GM23338 (cell line): ENCODE results near the gene MARCHF3. TPM values are rescaled to one million over a fixed set of nuclear protein-coding genes. Genes with fewer than 3 reads are reported as not detected.

ENCODE experiments used
- ATAC-seq: fragments of 200-7000 bp; cut with Tn5 transposase; 3 replicates; pipeline ENCODE4 v1.9.1; 2020
- DNase-seq: peaks from one replicate; pipeline ENCODE4 v3.0.0-alpha.2; 2015; ENCODE audit warnings: low spot score
- H2AFZ ChIP-seq: fragments of 200-600 bp; sonication (generic); 2 replicates; pipeline ENCODE4 v1.8.0; 2016; ENCODE audit warnings: antibody characterized with exemption, mild to moderate bottlenecking, moderate library complexity
- H3F3A ChIP-seq: fragments of 200-600 bp; sonication (generic); replicated peaks from 2 replicates; pipeline ENCODE4 v1.8.0; 2017; ENCODE audit warnings: antibody characterized with exemption, mixed run types, low read depth
- H3K27ac ChIP-seq: fragments of 200-600 bp; sonication (generic); 2 replicates; pipeline ENCODE4 v1.6.1; 2016; ENCODE audit warnings: low read depth
- H3K27me3 ChIP-seq: fragments of 200-600 bp; sonication (generic); 2 replicates; pipeline ENCODE4 v1.8.0; 2016; ENCODE audit warnings: mild to moderate bottlenecking, mixed run types, moderate library complexity; ENCODE audit not compliant: insufficient read depth
- H3K36me3 ChIP-seq: fragments of 200-600 bp; sonication (generic); 2 replicates; pipeline ENCODE4 v1.8.0; 2016; ENCODE audit warnings: mild to moderate bottlenecking; ENCODE audit not compliant: insufficient read depth
- H3K4me1 ChIP-seq: fragments of 200-600 bp; sonication (generic); 2 replicates; pipeline ENCODE4 v1.8.0; 2016; ENCODE audit warnings: mild to moderate bottlenecking, moderate library complexity; ENCODE audit not compliant: insufficient read depth
- H3K4me2 ChIP-seq: fragments of 200-600 bp; sonication (generic); 2 replicates; pipeline ENCODE4 v1.7.1; 2017; ENCODE audit warnings: mixed run types
- H3K4me3 ChIP-seq: fragments of 200-600 bp; sonication (generic); 2 replicates; pipeline ENCODE4 v1.6.1; 2016; ENCODE audit warnings: mixed run types
- H3K79me2 ChIP-seq: fragments of 200-600 bp; sonication (generic); replicated peaks from 2 replicates; pipeline ENCODE4 v1.8.0; 2017; ENCODE audit warnings: mild to moderate bottlenecking; ENCODE audit not compliant: insufficient read depth
- H3K9me2 ChIP-seq: fragments of 200-600 bp; sonication (generic); 2 replicates; pipeline ENCODE4 v1.8.0; 2017; ENCODE audit not compliant: insufficient read depth
- H4K20me1 ChIP-seq: fragments of 200-600 bp; sonication (generic); replicated peaks from 2 replicates; pipeline ENCODE4 v1.8.0; 2017; ENCODE audit warnings: mild to moderate bottlenecking; ENCODE audit not compliant: insufficient read depth
- H3K27ac Mint-ChIP-seq: 2 replicates; pipeline ENCODE4 v1.8.0; 2020; ENCODE audit warnings: inconsistent platforms, mild to moderate bottlenecking, moderate library complexity, mixed read lengths
- H3K27me3 Mint-ChIP-seq: 3 replicates; pipeline ENCODE4 v1.8.0; 2022; ENCODE audit warnings: low read depth, mild to moderate bottlenecking, moderate library complexity, mixed read lengths, inconsistent platforms; ENCODE audit not compliant: insufficient read depth, poor library complexity
- H3K36me3 Mint-ChIP-seq: 3 replicates; pipeline ENCODE4 v1.8.0; 2021; ENCODE audit warnings: low read depth, mild to moderate bottlenecking, inconsistent platforms, moderate library complexity, mixed read lengths
- H3K4me1 Mint-ChIP-seq: 3 replicates; pipeline ENCODE4 v1.8.0; 2020; ENCODE audit warnings: mild to moderate bottlenecking, inconsistent platforms, mixed read lengths
- H3K4me3 Mint-ChIP-seq: 3 replicates; pipeline ENCODE4 v1.8.0; 2021; ENCODE audit warnings: moderate library complexity, mild to moderate bottlenecking, inconsistent platforms, mixed read lengths
- H3K9me3 Mint-ChIP-seq: 3 replicates; pipeline ENCODE4 v1.8.0; 2020; ENCODE audit warnings: moderate library complexity, mild to moderate bottlenecking, inconsistent platforms, mixed read lengths
- EZH2 ChIP-seq: fragments of 200-600 bp; sonication (generic); IDR thresholded peaks from one replicate; pipeline ENCODE4 v1.8.0; 2017; ENCODE audit warnings: antibody characterized with exemption, mild to moderate bottlenecking, low read depth; ENCODE audit not compliant: unreplicated experiment
- POLR2AphosphoS5 ChIP-seq: IDR thresholded peaks from 2 replicates; pipeline ENCODE4 v1.6.1; 2016; ENCODE audit warnings: antibody characterized with exemption, low read depth
- STAT1 ChIP-seq: IDR thresholded peaks from one replicate; pipeline ENCODE4 v1.6.1; 2016; ENCODE audit warnings: antibody characterized with exemption; ENCODE audit not compliant: unreplicated experiment
- ZNF331 ChIP-seq: fragments of 250-450 bp; sonication (Bioruptor Pico); IDR thresholded peaks from 2 replicates; pipeline ENCODE4 v1.5.0; 2020; ENCODE audit warnings: low read depth, mild to moderate bottlenecking, moderate library complexity
- polyA plus RNA-seq: library from polyadenylated mRNA; unstranded; fragments of >200 nt; fragmentation: Nextera tagmentation; extraction: Ambion mirVana; gene quantifications from 2 replicates; pipeline ENCODE4 v1.2.1, GENCODE V29; 2016
- total RNA-seq: library from RNA; depleted of rRNA; stranded (reverse); fragments of >200 nt; shearing (Covaris generic); gene quantifications from 2 replicates; pipeline ENCODE4 v1.2.3, GENCODE V29; 2014
- TF ChIP-seq, protein P1 (sequence below): fragments of 250-450 bp; sonication (Bioruptor Pico); IDR thresholded peaks from 2 replicates; pipeline ENCODE4 v1.5.0; 2020; ENCODE audit warnings: mild to moderate bottlenecking, moderate library complexity
- TF ChIP-seq, protein P2 (sequence below), 2 experiments: fragments of 200-600 bp in 1 of 2; sonication (generic) in 1 of 2; conservative IDR thresholded peaks; 2 replicates each; pipeline versions ENCODE4 v1.5.1 to v1.6.1; 2016 to 2017; ENCODE audit warnings: antibody characterized with exemption in 2 of 2, low read depth in 2 of 2, mild to moderate bottlenecking in 2 of 2, moderate library complexity in 1 of 2

Gene MARCHF3
- total and polyA plus RNA-seq, 2 experiments from 2014 or later: 7.0 to 12.7 TPM

DNA sequence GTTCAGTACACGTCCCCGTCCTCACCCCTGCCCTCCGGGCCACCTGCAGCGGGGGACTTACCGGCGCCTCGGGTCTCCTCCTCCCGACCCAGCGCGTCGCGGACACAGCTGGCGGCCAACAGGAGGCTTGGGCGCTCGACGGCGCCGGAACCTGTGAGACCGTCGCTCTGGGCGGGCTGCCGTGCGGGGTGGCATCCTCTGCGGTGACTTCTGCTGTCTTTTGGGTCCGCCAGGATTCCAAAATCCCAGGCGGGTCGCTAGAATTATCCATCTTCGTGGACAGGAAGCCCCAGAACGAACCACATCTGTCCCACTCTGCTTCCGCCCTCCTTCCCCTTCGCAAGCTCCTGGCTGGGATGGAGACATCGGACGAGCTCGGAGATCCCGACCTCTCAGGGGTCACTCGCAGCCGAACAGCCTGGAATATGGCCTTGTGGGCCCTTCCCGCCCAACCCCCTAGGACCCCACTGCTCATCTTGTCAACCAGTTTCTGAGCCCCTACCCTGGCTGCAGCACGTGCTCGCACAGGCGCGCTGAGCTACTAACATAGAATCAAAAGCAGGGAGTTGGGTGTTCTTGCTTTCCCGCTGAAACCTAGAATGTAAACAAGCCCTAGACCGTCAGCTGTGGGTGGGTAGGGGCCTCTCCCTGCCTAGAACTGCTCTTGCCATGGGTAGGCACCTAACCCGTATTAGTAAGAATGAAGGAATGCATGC lies 947 bp upstream of the MARCHF3 start:
- Histone ChIP-seq H3K27me3 (peaks cover 41% of the 10 kb centered on the region), H3K4me3 (peak overlapping the region; percentile 76), H3K4me1 (peaks cover 28% of the 10 kb centered on the region), H3K79me2 (peaks cover 21% of the 10 kb centered on the region), H3K27ac (peak overlapping the region; percentile 23; the same call in 1 of the 2 replicates), H2AFZ (peak overlapping the region; percentile 96), H3K9me2 (peaks cover 5% of the 10 kb centered on the region; the same call in 1 of the 2 replicates), H3K4me2 (peak overlapping the region; percentile 91), H4K20me1 (peaks cover 6% of the 10 kb centered on the region; the same call in 1 of the 2 replicates), H3K36me3 (no peaks in the 10 kb centered on the region), H3F3A (peaks cover 8% of the 10 kb centered on the region)
- peak; percentile 15 for ATAC-seq
- Mint-ChIP-seq H3K27me3 (peaks cover 20% of the 10 kb centered on the region), H3K36me3 (no peaks in the 10 kb centered on the region), H3K4me3 (peak overlapping the region; percentile 83), H3K4me1 (peaks cover 27% of the 10 kb centered on the region), H3K9me3 (0 out of 3 replicates have a peak, but pooled peaks cover 2% of the 10 kb centered on the region), H3K27ac (no peak overlapping the region)
- peak; percentile 62 for DNase-seq
- TF ChIP-seq EZH2: peak; percentile 53
- TF ChIP-seq, protein P1, sequence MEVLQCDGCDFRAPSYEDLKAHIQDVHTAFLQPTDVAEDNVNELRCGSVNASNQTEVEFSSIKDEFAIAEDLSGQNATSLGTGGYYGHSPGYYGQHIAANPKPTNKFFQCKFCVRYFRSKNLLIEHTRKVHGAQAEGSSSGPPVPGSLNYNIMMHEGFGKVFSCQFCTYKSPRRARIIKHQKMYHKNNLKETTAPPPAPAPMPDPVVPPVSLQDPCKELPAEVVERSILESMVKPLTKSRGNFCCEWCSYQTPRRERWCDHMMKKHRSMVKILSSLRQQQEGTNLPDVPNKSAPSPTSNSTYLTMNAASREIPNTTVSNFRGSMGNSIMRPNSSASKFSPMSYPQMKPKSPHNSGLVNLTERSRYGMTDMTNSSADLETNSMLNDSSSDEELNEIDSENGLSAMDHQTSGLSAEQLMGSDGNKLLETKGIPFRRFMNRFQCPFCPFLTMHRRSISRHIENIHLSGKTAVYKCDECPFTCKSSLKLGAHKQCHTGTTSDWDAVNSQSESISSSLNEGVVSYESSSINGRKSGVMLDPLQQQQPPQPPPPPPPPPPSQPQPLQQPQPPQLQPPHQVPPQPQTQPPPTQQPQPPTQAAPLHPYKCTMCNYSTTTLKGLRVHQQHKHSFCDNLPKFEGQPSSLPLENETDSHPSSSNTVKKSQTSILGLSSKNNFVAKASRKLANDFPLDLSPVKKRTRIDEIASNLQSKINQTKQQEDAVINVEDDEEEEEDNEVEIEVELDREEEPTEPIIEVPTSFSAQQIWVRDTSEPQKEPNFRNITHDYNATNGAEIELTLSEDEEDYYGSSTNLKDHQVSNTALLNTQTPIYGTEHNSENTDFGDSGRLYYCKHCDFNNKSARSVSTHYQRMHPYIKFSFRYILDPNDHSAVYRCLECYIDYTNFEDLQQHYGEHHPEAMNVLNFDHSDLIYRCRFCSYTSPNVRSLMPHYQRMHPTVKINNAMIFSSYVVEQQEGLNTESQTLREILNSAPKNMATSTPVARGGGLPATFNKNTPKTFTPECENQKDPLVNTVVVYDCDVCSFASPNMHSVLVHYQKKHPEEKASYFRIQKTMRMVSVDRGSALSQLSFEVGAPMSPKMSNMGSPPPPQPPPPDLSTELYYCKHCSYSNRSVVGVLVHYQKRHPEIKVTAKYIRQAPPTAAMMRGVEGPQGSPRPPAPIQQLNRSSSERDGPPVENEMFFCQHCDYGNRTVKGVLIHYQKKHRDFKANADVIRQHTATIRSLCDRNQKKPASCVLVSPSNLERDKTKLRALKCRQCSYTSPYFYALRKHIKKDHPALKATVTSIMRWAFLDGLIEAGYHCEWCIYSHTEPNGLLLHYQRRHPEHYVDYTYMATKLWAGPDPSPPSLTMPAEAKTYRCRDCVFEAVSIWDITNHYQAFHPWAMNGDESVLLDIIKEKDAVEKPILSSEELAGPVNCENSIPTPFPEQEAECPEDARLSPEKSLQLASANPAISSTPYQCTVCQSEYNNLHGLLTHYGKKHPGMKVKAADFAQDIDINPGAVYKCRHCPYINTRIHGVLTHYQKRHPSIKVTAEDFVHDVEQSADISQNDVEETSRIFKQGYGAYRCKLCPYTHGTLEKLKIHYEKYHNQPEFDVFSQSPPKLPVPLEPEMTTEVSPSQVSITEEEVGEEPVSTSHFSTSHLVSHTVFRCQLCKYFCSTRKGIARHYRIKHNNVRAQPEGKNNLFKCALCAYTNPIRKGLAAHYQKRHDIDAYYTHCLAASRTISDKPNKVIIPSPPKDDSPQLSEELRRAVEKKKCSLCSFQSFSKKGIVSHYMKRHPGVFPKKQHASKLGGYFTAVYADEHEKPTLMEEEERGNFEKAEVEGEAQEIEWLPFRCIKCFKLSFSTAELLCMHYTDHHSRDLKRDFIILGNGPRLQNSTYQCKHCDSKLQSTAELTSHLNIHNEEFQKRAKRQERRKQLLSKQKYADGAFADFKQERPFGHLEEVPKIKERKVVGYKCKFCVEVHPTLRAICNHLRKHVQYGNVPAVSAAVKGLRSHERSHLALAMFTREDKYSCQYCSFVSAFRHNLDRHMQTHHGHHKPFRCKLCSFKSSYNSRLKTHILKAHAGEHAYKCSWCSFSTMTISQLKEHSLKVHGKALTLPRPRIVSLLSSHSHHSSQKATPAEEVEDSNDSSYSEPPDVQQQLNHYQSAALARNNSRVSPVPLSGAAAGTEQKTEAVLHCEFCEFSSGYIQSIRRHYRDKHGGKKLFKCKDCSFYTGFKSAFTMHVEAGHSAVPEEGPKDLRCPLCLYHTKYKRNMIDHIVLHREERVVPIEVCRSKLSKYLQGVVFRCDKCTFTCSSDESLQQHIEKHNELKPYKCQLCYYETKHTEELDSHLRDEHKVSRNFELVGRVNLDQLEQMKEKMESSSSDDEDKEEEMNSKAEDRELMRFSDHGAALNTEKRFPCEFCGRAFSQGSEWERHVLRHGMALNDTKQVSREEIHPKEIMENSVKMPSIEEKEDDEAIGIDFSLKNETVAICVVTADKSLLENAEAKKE: no peak

DNA sequence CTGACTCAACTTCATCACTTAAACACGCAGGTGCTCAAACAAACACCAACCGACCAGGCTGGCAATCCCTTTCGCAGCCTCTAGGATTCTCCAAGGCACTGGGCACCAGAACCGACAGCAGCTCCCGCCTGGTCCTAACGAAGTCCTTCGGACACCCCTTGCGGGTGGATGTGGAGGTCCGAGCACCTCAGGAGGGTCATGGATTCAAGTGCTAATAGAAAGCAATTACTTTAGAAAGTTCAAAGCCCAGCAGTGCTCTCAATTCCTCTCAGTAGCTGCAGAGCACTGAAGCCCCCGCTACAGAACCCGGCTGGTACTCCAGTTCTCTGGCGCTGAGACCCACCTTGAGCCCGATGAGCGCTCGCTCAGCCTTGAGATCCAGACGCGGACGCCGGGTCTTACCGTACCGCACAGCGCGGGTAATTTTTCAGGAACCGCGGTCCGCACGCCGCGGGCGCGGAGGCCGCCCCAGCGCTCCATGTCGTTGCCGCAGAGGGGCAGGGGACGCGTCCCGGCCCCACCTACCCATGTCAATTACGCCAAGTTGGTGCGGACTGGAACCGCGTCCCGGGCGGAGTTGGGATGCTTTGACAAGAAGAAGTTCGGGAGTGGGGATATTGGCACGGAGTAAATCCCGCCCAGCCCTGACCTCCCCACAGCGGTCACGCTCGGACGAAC lies 638 bp downstream of the MARCHF3 start:
- Histone ChIP-seq H3K4me1 (peaks cover 32% of the 10 kb centered on the region), H3K79me2 (peaks cover 22% of the 10 kb centered on the region), H3K36me3 (no peaks in the 10 kb centered on the region), H3K27me3 (peaks cover 41% of the 10 kb centered on the region), H3K4me3 (peak overlapping the region; percentile 76), H3K9me2 (peaks cover 5% of the 10 kb centered on the region; the same call in 1 of the 2 replicates), H4K20me1 (peaks cover 6% of the 10 kb centered on the region; the same call in 1 of the 2 replicates), H2AFZ (peak overlapping the region; percentile 94), H3F3A (peaks cover 8% of the 10 kb centered on the region), H3K4me2 (peak overlapping the region; percentile 91), H3K27ac (no peak overlapping the region)
- Mint-ChIP-seq H3K4me3 (peak overlapping the region; percentile 83), H3K9me3 (0 out of 3 replicates have a peak, but pooled peaks cover 2% of the 10 kb centered on the region), H3K27me3 (peaks cover 20% of the 10 kb centered on the region), H3K36me3 (no peaks in the 10 kb centered on the region), H3K27ac (no peak overlapping the region), H3K4me1 (peaks cover 30% of the 10 kb centered on the region)
- peak; percentile 59 for ATAC-seq
- TF ChIP-seq, protein P2, sequence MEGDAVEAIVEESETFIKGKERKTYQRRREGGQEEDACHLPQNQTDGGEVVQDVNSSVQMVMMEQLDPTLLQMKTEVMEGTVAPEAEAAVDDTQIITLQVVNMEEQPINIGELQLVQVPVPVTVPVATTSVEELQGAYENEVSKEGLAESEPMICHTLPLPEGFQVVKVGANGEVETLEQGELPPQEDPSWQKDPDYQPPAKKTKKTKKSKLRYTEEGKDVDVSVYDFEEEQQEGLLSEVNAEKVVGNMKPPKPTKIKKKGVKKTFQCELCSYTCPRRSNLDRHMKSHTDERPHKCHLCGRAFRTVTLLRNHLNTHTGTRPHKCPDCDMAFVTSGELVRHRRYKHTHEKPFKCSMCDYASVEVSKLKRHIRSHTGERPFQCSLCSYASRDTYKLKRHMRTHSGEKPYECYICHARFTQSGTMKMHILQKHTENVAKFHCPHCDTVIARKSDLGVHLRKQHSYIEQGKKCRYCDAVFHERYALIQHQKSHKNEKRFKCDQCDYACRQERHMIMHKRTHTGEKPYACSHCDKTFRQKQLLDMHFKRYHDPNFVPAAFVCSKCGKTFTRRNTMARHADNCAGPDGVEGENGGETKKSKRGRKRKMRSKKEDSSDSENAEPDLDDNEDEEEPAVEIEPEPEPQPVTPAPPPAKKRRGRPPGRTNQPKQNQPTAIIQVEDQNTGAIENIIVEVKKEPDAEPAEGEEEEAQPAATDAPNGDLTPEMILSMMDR (conservative IDR thresholded peaks at IDR 0.05; ENCODE audit: low read depth in 2 of 2): peak; percentile 25 to 55; a peak in 3 of 4 replicates
- TF ChIP-seq POLR2AphosphoS5 (no peak), ZNF331 (no peak), STAT1 (no peak), EZH2 (no peak)
- peak; percentile 88 for DNase-seq
